HCT116 (cell line): ENCODE measurements around the gene CALR3. TPM values are rescaled to one million over a fixed set of nuclear protein-coding genes. Genes with fewer than 3 reads are reported as not detected.

Experiments used
- ATAC-seq: fragments of 200-7000 bp; cut with Tn5 transposase; 2 replicates; pipeline ENCODE4 v1.9.1; 2020; ENCODE audit warnings: mild to moderate bottlenecking, moderate library complexity
- BruUV-seq: library from RNA; stranded (reverse); fragments of 400-500 nt; replicated peaks from 2 replicates; lab custom pipeline; 2021; lab: Mats Ljungman, UMichigan
- CTCF ChIA-PET: fragments of 300-600 bp; sonication (Branson Sonifier 250); formaldehyde crosslinking; loops from one replicate; lab custom pipeline; 2021; ENCODE audit warnings: antibody characterized with exemption; lab: Charles Lee
- POLR2A ChIA-PET: fragments of 300-600, 350-600 bp; sonication (Branson Sonifier 250); formaldehyde crosslinking; loops from one replicate; lab custom pipeline; 2021; ENCODE audit warnings: antibody characterized with exemption; lab: Charles Lee
- RAD21 ChIA-PET, 2 experiments: fragments of 300-600 bp; sonication (Branson Sonifier 250); formaldehyde crosslinking; loops; one replicate each; lab custom pipeline; 2023; ENCODE audit warnings: low total read pairs in 2 of 2; ENCODE audit not compliant: uncharacterized antibody in 2 of 2, unreplicated experiment in 2 of 2, low non-redundant PET in 1 of 2; lab: Charles Lee
- DNase-seq: peaks from one replicate; pipeline ENCODE4 v3.0.0-alpha.2; 2010; ENCODE audit warnings: low read depth, low spot score
- H2AFZ ChIP-seq: fragments of 200-600 bp; shearing (Covaris generic), sonication (generic); 2 replicates; pipeline ENCODE4 v1.6.1; 2017; ENCODE audit warnings: low read depth, mixed run types, mixed read lengths, antibody characterized with exemption, low read length; ENCODE audit not compliant: poor library complexity, severe bottlenecking
- H3K27ac ChIP-seq: 2 replicates; pipeline ENCODE4 v1.5.1; 2012; ENCODE audit warnings: low read depth, low read length
- H3K27me3 ChIP-seq: fragments of 200-600 bp; sonication (generic); 2 replicates; pipeline ENCODE4 v1.6.1; 2016; ENCODE audit warnings: mixed run types, low read length, mixed read lengths; ENCODE audit not compliant: insufficient read depth
- H3K36me3 ChIP-seq, 2 experiments: fragments of 200-500 bp in 1 of 2; fragments of 200-600 bp in 1 of 2; sonication (Bioruptor generic) in 1 of 2; sonication (generic) in 1 of 2; 2 replicates each; pipeline versions ENCODE4 v1.5.1 to v1.6.1; 2014 to 2016; ENCODE audit warnings: low read length in 2 of 2, inconsistent platforms in 1 of 2, mixed read lengths in 1 of 2, mixed run types in 1 of 2; ENCODE audit not compliant: insufficient read depth in 2 of 2, control insufficient read depth in 1 of 2
- H3K4me1 ChIP-seq, 2 experiments: fragments of 200-600 bp in 1 of 2; sonication (generic) in 1 of 2; 2 replicates each; pipeline versions ENCODE4 v1.5.1 to v1.6.1; 2012 to 2017; ENCODE audit warnings: low read length in 2 of 2, inconsistent platforms in 1 of 2, mild to moderate bottlenecking in 1 of 2, mixed read lengths in 1 of 2, mixed run types in 1 of 2, moderate library complexity in 1 of 2; ENCODE audit not compliant: insufficient read depth in 2 of 2, control insufficient read depth in 1 of 2
- H3K4me2 ChIP-seq: fragments of 200-600 bp; sonication (generic); 2 replicates; pipeline ENCODE4 v1.6.1; 2017; ENCODE audit warnings: mixed run types, low read length, mixed read lengths
- H3K4me3 ChIP-seq, 2 experiments: fragments of 200-600 bp in 1 of 2; sonication (generic) in 1 of 2; replicated peaks in 1 of 2; 2 replicates each; pipeline ENCODE4 v1.5.1; 2011 to 2016; ENCODE audit warnings: low read length in 2 of 2, control low read depth in 1 of 2, low read depth in 1 of 2, mild to moderate bottlenecking in 1 of 2, mixed read lengths in 1 of 2, mixed run types in 1 of 2
- H3K79me2 ChIP-seq: fragments of 200-600 bp; sonication (generic); 2 replicates; pipeline ENCODE4 v1.6.1; 2017; ENCODE audit warnings: mild to moderate bottlenecking, mixed run types, low read length, moderate library complexity, mixed read lengths; ENCODE audit not compliant: insufficient read depth
- H3K9ac ChIP-seq: fragments of 200-600 bp; sonication (generic); 2 replicates; pipeline ENCODE4 v1.6.1; 2016; ENCODE audit warnings: low read length, mixed read lengths
- H3K9me2 ChIP-seq: fragments of 200-600 bp; sonication (generic), shearing (Covaris generic); 2 replicates; pipeline ENCODE4 v1.6.1; 2017; ENCODE audit warnings: mixed run types, mild to moderate bottlenecking, moderate library complexity; ENCODE audit not compliant: insufficient read depth
- H3K9me3 ChIP-seq, 2 experiments: fragments of 200-500 bp in 1 of 2; fragments of 200-600 bp in 1 of 2; sonication (Bioruptor generic) in 1 of 2; sonication (generic) in 1 of 2; 2 replicates each; pipeline ENCODE4 v1.6.1; 2014 to 2017; ENCODE audit warnings: low read length in 2 of 2, mixed read lengths in 2 of 2, inconsistent platforms in 1 of 2, low read depth in 1 of 2, mild to moderate bottlenecking in 1 of 2, mixed run types in 1 of 2, moderate library complexity in 1 of 2; ENCODE audit not compliant: control insufficient read depth in 1 of 2, insufficient read depth in 1 of 2
- H4K20me1 ChIP-seq: fragments of 200-600 bp; sonication (generic), shearing (Covaris generic); 2 replicates; pipeline ENCODE4 v1.6.1; 2017; ENCODE audit warnings: mixed run types, mild to moderate bottlenecking, moderate library complexity; ENCODE audit not compliant: insufficient read depth
- ATF3 ChIP-seq: IDR thresholded peaks from 2 replicates; pipeline ENCODE4 v1.6.1; 2012
- CBX3 ChIP-seq: IDR thresholded peaks from 2 replicates; pipeline ENCODE4 v1.6.1; 2012; ENCODE audit warnings: low read depth
- FOSL1 ChIP-seq: IDR thresholded peaks from 2 replicates; pipeline ENCODE4 v1.6.1; 2012; ENCODE audit warnings: low read depth
- JUND ChIP-seq: IDR thresholded peaks from 2 replicates; pipeline ENCODE4 v1.6.1; 2012
- RAD21 ChIP-seq: IDR thresholded peaks from 2 replicates; pipeline ENCODE4 v1.6.1; 2012; ENCODE audit warnings: low read depth, mild to moderate bottlenecking
- YY1 ChIP-seq: IDR thresholded peaks from 2 replicates; pipeline ENCODE4 v1.6.1; 2011; ENCODE audit warnings: low read length, low read depth, moderate library complexity, mild to moderate bottlenecking; ENCODE audit not compliant: insufficient replicate concordance; ENCODE audit errors: extremely low read depth
- ZNF274 ChIP-seq: fragments of 200-500 bp; sonication (Bioruptor generic); IDR thresholded peaks from 2 replicates; pipeline ENCODE4 v1.6.1; 2014; ENCODE audit warnings: mild to moderate bottlenecking, low read depth, low read length, inconsistent platforms
- intact Hi-C: fragments of 100-400 bp; cut with micrococcal nuclease; formaldehyde crosslinking; loops from 2 replicates; pipeline ENCODE4 v1.10.0; 2022
- total RNA-seq: library from RNA; stranded (reverse); gene quantifications from one replicate; pipeline ENCODE4 v1.2.1, GENCODE V29; 2021; ENCODE audit not compliant: unreplicated experiment

CALR3 gene
- total RNA-seq, 1 experiment from 2014 or later = not detected

GRCh38 chr19:16531380-16531669 lies 35.4 kb upstream of the CALR3 start:
- CTCF ChIA-PET = no interaction called here
- TF ChIP-seq RAD21 = no peak
- Histone ChIP-seq H3K4me2 (no peak overlapping the region), H3K9me3 (no peaks in the 10 kb centered on the region), H3K36me3 (peaks cover 50 to 84% of the 10 kb centered on the region in 2 experiments; a peak in 3 of 4 replicates), H3K4me1 (no peaks in the 10 kb centered on the region), H3K79me2 (peaks cover 60% of the 10 kb centered on the region), H3K4me3 (no peak overlapping the region), H4K20me1 (0 out of 2 replicates have a peak, but pooled peaks cover under 1% of the 10 kb centered on the region), H3K27ac (no peak overlapping the region), H3K27me3 (no peaks in the 10 kb centered on the region), H3K9ac (no peak overlapping the region), H2AFZ (no peak overlapping the region), H3K9me2 (no peaks in the 10 kb centered on the region)
- intact Hi-C loops = no loop called here
- DNase-seq (no peak), ATAC-seq (no peak)
- RAD21 ChIA-PET = no interaction called here
- BruUV-seq = no TSS peak
- POLR2A ChIA-PET = no interaction called here

GRCh38 chr19:16530540-16531379 lies 34.8 kb upstream of the CALR3 start:
- CTCF ChIA-PET = no interaction called here
- POLR2A ChIA-PET = no interaction called here
- no peak overlapping the region for H3K27ac ChIP-seq
- H3K9me3 ChIP-seq = no peaks in the 10 kb centered on the region
- H2AFZ ChIP-seq = no peak overlapping the region
- DNase-seq = no peak
- H3K79me2 ChIP-seq = peaks cover 58% of the 10 kb centered on the region
- no peaks in the 10 kb centered on the region for H4K20me1 ChIP-seq
- ATAC-seq = no peak
- intact Hi-C loops = no loop called here
- no peaks in the 10 kb centered on the region for H3K4me1 ChIP-seq
- H3K9ac ChIP-seq = no peak overlapping the region
- TF ChIP-seq FOSL1 (no peak), YY1 (no peak), JUND (no peak), ATF3 (no peak), CBX3 (no peak), ZNF274 (no peak)
- TF ChIP-seq, all 23 proteins: peak for 0
- RAD21 ChIA-PET = no interaction called here
- Histone ChIP-seq H3K9me2 (no peaks in the 10 kb centered on the region), H3K4me2 (no peak overlapping the region), H3K4me3 (no peak overlapping the region), H3K27me3 (no peaks in the 10 kb centered on the region), H3K36me3 (peaks cover 51 to 84% of the 10 kb centered on the region in 2 experiments; a peak in 3 of 4 replicates)
- BruUV-seq = no TSS peak
